Activated CD4-positive, alpha-beta T cell treated with anti-CD3 and anti-CD28 coated beads, Interleukin-10, Interleukin-2, amounts not matched to agents 100 ng/mL and 50 ng/mL, durations not matched to agents 16 hours and 8 hours (primary cell): ENCODE measurements around the gene TTC28.
"Not testable (repeated sequence)": the region's sequence is repeated elsewhere in the genome, so short reads cannot be mapped to it uniquely, and the experiment has no call there.

Source experiments
- DNase-seq: peaks from one replicate; pipeline ENCODE4 v3.0.0-alpha.2; 2020

The TTC28 gene

DNA sequence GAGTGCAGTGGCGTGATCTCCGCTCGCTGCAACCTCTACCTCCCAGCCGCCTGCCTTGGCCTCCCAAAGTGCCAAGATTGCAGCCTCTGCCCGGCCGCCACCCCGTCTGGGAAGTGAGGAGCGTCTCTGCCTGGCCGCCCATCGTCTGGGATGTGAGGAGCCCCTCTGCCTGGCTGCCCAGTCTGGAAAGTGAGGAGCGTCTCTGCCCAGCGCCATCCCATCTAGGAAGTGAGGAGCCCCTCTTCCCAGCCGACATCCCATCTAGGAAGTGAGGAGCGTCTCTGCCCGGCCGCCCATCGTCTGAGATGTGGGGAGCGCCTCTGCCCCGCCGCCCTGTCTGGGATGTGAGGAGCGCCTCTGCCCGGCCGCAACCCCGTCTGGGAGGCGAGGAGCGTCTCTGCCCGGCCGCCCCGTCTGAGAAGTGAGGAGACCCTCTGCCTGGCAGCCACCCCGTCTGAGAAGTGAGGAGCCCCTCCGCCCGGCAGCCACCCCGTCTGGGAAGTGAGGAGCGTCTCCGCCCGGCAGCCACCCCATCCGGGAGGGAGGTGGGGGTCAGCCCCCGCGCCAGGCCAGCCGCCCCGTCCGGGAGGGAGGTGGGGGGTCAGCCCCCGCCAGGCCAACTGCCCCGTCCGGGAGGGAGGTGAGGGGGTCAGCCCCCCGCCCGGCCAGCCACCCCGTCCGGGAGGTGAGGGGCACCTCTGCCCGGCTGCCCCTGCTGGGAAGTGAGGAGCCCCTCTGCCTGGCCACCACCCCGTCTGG lies 126.4 kb downstream of the TTC28 start:
- not testable (repeated sequence) for DNase-seq

DNA sequence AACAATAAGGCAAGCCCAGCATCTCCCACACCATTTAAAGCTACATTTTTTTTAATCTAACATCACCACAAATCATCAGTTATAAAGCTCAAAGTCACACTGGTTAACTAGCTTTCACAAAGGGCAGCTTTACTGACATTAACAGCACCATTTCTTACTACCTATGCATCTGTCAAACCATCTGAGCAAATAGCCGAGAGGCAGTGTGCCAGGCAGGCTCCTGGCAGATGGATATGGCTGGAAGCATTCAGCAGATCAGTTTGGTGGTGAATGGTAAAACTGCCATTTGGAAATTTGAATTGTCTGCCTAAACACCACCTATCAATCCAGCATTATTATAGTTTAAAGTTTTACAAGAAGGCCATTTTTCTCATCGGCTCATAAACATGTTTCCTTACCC lies 131.2 kb downstream of the TTC28 start:
- no peak for DNase-seq

DNA sequence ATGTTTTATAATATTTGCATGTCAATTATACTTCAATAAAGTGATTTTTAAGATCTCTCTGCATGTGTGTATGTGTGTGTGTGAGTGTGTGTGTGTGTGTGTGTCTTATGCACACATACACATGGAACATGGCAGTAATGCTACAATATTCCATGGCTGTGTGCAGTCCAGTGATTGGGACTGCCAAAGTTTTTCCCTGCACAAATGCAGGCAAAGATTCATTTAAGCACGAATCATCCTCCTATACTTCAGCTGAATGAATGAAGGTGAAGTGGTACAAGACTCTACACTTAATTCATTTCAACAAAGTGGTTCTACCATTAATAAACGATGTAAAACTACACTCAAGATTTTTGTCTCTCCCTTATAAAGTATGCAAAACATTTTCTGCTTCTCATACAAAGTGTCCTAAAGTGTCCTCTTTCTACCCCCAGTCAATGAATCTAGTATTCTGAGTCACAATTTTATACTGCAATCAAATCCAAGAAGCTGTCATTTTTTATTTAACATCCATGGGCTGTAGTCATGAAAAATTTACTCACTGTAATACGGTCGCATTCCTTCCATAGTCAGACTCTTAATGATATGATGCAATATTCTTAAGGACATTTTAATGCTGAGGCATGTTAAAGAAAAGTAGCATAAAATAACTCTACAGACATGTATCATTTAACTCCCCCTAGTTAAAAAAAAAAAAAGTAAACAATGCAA lies 132.4 kb downstream of the TTC28 start:
- DNase-seq, result no peak

DNA sequence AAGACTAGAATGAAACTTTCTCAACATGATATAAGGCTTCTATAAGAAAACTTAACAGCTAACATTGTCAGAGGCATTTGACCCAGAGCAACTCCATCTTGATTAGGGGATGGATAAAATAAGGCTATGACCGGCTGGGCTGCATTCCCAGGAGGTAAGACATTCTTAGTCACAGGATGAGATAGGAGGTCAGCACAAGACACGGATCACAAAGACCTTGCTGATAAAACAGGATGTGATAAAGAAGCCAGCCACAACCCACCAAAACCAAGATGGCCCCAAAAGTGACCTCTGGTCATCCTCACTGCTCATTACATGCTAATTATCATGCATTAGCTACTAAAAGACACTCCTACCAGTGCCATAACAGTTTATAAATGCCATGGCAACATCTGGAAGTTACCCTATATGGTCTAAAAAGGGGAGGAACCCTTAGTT lies 135.2 kb downstream of the TTC28 start:
- DNase-seq, result no peak

DNA sequence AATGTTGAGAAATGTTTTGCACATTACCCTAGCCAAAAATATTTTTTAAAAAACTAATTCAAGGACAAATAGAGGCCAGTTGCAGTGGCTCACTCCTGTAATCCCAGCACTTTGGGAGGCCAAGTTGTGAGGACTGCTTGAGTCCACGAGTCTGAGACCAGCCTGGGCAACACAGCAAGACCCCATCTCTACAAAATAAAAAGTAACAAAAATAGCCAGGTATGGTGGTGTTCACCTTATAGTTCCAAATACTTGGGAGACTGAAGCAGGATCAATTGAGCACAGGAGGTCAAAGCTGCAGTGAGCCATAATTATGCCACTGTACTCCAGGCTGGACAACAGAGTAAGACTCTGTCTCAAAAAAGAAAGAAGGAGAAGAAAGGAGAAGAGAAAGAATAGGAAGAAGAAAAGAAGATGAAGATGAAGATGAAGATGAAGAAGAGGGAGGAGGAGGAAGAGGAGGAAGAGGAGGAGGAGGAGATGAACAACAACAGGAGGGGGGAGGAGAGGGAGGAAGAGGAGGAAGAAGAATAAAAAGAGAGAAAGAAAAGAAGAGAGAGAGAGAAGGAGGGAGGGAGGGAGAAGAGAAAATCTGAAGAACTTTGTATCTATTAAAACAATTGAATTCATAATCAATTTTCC lies 136.5 kb downstream of the TTC28 start:
- DNase-seq, result no peak

DNA sequence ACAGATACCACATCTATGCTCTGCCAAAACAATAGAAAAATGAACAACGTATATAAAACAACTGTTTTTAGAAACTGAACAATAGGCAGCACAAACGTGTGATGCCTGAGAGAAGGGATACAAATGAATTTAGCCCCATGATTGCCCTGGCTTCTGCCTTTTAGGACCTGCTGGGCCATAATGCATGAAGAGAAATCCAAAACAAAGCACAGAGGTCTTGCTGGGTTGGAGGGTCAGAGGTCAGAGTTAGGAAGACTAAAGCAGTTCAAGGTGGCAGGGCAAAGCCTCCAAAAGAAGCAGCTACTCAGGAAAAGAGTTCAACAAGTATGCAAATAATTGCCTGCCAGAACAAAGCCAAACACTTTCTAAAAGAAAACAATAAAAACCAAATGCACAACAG lies 138.5 kb downstream of the TTC28 start:
- DNase-seq, result no peak

DNA sequence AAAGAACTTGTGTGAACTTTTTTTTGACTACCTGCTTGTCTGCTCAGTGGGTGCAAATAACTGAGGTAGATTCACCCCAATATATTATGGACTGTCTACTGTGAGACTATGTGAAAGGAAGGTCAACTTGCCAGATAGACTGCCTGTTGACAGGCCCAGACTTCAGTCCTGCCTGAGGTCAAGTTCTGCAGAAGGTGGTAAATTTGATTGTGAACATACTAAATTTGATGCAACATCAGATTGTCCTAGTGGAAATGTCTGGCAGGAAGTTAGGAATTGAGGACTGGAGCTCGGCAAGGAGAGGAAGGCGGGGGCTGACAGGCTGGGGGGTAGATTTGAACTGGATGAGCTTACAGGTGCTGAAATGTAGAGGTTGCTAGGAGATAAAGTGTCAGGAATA lies 140.7 kb downstream of the TTC28 start:
- DNase-seq, result no peak

DNA sequence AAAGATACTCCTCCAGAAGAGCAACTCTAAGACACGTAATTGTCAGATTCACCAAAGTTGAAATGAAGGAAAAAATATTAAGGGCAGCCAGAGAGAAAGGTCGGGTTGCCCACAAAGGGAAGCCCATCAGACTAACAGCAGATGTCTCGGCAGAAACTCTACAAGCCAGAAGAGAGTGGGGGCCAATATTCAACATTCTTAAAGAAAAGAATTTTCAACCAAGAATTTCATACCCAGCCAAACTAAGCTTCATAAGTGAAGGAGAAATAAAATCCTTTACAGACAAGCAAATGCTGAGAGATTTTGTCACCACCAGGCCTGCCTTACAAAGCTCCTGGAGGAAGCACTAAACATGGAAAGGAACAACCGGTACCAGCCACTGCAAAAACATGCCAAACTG lies 149.1 kb downstream of the TTC28 start:
- DNase-seq, result not testable (repeated sequence)

DNA sequence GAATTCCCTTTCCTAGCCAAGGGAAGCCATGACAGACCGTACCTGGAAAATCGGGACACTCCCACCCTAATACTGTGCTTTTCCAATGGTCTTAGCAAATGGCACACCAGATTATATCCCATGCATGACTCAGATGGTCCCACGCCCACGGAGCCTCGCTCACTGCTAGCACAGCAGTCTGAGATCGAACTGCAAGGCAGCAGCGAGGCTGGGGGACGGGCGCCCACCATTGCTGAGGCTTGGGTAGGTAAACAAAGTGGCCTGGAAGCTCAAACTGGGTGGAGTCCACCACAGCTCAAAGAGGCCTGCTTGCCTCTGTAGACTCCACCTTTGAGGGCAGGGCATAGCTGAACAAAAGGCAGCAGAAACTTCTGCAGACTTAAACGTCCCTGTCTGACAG lies 150.5 kb downstream of the TTC28 start:
- not testable (repeated sequence) for DNase-seq

DNA sequence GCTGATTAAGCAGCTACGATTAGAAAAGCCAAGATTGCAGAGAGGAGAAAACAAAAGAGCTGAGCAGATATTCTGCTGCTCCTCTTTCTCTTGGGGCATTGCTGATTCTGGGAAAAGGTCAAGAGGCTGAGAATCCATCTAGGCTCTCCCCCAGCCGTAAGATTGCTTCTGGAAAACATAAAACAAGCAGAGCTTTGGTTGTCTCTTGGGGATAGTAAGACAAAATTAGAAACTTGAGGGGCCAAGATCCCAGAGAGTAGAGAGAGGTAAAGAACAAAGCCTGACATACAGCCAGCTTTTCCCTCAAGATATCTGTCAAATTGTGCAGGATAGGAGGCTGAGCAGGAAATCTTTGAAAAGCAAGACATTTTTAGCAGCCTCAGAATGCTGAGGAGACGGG lies 158.2 kb downstream of the TTC28 start:
- no peak for DNase-seq

DNA sequence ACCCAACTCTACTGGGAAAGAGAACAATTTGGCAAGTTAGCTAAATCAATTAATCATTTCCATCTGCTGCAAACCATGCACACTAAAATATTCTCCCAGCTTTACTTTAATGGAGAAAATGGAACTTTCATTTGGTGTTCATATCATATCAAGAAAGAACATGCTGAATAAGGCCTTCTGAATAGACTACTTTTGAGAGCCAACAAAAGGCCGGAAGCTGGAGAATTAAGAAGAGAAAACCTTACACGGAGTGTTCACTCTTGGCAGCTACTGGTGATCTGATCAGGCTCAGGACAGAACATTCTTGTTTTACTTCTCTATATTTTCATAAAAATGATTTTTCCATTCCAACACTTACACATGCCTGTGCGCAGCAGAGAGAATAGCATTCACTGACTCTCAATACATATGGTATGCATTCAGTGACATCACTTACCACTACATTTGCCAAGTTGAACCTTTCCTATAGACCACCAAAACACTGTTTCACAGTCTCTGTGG lies 165.3 kb downstream of the TTC28 start:
- no peak for DNase-seq

DNA sequence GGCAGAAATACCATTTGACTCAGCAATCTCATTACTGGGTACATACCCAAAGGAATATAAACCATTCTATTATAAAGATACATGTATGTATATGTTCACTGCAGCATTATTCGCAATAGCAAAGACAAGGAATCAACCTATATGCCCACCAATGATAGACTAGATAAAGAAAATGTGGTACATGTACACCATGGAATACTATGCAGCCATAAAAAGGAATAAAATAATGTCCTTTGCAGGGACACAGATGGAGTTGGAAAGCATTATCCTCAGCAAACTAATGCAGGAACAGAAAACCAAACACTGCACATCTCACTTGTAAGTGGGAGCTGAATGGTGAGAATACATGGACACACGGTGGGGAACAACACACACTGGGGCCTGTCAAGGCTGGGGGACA lies 167.3 kb downstream of the TTC28 start:
- not testable (repeated sequence) for DNase-seq

DNA sequence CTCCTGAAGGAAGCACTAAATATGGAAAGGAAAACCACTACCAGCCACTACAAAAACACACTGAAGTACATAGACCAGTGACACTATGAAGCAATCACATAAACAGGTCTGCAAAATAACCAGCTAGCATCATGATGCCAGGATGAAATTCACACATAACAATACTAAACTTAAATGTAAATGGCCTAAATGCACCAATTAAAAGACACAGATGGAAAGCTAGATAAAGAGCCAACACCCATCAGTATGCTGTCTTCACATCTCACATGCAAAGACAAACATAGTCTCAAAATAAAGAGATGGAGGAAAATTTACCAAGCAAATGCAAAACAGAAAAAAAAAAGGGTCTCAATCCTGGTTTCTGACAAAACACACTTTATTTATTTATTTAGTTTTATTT lies 171.7 kb downstream of the TTC28 start:
- DNase-seq, result no peak

DNA sequence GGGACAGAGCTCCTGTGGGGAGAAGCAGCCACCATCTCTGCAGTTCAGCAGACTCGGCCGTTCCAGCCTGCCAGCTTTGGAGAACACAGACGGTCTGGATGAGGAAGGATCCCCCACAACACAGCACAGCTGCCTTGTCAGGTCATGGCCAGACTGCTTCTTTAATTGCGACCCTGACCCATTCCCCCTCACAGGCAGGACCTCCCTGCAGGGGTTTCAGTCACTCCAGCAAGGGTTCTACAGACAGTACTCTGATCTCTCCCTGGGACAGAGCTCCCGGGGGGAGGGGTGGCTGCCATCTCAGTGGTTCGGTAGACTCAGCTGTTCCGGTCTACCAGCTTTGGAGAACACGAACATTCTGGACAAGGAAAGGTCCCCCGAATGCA lies 173.5 kb downstream of the TTC28 start:
- DNase-seq, result no peak

DNA sequence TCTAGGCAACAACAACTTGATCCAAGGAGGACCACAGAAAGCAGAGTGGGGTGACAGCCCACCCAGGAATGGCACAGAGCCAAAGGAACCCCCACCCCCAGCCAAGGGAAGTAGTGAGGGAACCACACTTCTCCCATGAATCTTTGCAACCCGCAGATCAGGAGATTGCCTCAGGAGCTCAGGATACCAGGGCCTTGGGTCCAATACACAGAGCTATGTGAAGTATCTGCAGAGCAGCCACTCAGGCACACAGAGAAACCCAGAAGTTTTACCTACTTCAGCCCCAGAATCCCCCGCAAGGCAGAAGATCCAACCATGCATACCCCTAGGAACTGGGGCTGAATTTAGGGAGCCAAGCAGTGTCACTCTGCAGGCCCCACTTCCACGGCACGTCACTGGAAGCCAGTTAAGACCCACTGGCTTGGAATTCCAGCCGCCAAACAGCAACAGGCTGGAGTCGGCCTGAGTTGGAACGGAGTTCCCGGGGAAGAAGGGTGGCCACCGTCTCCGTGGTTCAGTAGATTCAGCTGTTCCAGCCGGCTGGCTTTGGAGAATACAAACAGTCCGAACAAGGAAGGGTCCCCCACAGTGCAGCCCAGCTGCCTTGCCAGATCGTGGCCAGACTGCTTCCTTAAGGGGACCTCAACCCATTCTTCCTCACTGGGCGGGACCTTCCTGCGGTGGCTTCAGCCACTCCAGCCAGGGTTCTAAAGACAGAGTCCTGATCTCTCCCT lies 174.1 kb downstream of the TTC28 start:
- DNase-seq, result no peak

DNA sequence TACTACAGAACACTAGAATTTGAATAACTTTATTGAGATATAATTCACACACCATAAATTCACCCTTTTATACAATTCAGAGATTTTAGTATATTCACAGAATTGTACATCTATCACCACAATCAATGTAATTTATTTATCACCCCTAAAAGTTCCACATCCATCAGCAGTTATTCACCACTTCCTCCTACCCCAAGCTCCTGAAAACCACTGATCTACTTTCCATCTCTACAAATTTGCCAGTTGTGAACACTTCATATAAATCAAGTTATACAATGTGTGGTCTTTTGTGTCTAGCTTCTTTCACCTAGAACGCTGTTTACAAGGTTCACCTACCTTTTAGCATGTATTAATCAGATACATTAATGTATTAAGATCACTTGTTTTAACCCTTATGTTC lies 179.6 kb downstream of the TTC28 start:
- DNase-seq, result no peak

DNA sequence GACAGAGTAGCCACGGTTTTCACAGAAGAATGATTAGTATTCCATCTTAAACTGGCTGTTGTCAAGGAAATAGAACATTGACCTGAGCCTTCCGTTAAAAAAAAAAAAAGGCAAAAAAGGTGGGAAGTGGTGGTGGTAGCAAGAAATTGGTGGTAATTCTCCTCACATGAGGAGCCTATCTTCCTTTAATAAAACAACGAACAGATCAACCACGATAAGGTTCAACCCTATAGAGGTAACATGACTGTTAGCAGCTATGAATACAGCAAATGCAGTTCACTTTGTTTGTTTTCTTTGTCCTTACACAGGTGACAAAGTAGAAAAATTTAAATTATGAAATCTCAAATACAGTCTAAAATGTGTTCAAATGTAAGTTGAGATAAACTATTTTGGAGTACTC lies 181.6 kb downstream of the TTC28 start:
- no peak for DNase-seq

DNA sequence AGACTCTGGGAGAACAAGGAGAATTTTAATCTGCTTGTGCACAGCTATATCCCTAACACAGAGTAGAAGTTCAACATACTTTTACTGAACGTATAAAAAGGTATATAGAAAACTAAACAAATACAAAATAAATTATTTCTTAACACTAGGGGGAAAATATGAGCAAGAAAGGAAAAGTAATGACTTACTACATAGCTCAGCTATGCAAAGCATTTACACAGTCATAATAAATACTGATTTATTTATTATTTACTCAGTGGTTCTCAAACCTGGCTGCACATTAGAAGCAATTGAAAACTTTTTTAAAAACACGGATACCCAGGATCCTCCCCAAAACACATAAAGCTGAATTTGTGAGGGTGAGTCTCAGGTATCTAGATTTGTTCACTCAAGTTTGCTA lies 182.5 kb downstream of the TTC28 start:
- no peak for DNase-seq

DNA sequence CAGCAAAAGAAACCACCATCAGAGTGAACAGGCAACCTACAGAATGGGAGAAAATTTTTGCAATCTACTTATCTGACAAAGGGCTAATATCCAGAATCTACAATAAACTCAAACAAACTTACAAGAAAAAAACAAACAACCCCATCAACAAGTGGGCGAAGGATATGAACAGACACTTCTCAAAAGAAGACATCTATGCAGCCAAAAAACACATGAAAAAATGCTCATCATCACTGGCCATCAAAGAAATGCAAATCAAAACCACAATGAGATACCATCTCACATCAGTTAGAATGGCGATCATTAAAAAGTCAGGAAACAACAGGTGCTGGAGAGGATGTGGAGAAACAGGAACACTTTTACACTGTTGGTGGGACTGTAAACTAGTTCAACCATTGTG lies 188.4 kb downstream of the TTC28 start:
- not testable (repeated sequence) for DNase-seq

DNA sequence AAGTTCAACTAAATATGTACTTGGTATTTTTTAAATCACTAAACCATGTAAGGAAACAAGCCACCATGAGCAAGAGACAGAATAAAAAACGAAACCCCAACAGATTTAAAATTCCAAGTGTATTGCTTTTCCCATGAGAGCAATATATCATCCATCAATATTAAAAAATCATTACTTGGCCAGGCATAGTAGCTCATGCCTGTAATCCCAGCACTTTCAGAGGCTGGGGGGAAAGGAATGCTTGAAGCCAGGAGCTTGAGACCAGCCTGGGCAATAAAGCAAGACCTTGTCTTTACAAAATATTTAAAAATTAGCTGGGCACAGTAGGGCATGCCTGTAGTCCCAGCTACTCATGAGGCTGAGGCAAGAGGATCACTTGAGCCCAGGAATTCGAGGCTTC lies 190.8 kb downstream of the TTC28 start:
- no peak for DNase-seq

DNA sequence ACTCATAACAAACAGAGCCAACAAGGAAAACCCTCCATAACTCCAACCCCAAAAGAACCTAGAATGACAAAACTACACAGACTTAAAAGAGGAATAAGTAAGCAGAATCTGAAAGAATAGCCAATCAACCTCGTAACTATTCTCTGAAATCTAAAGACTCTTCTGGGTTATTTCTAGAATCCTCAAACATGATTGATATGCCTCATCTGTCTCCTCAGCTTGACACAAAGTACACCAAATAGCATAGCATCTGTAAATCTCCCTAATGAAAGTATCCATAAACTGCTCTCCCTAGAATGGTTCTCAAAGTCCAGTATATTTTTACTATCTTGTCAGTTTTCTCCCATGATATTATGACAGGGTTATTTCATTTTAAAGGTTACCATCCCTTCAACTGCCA lies 195.0 kb downstream of the TTC28 start:
- DNase-seq, result no peak

DNA sequence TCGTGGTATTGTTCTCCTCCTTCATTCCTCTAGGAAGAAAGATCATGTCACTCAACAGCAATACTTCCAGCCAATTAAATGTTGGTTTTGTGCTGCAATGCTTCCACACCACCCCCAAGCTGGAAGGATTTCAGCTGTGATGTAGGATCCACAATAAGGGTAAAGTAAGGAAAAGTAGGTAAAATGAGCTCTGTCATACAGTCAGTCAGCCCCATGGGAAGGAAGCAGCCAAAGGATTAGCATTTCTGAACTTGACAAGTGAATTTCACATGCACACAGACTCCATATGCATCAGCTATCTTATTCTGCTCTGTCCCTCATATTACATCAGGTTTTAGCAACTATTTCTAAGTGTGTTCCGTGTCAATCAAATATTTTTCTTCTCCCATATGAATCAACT lies 197.9 kb downstream of the TTC28 start:
- DNase-seq, result no peak

DNA sequence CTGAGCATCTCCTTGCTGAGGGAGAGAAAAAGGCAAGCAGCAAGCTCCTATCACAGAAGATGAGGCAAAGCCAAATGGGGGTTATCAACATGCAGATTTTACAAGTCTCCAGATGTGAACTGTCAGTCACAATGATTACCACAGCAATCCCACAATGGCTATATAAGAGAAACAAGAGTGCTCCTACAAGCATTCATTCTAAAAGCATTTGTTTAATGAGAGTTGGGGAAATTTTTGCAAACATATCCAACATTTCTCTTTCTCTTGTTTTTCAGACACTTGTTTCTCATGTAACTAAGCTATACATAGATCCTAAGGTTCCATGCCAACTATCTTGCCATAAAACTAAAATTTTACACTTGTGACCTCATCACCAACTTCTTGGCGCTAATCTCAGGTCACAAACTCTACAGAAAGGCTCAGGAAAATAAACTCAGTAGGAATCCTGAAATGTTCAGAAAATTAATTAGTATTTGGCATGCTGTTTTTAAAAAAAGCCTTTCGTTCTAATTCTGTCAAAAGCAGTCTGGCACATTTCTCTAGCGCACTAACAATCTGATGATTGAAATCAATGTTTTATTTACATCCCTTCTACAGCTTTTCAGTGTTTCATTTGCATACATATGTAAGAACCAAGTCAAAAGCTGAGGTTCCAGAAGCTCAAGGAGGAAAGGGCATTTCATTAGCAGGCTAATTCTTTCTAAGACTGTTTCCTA lies 199.5 kb downstream of the TTC28 start:
- no peak for DNase-seq
